Measurements from ENCODE around the gene TPM4.

DNA sequence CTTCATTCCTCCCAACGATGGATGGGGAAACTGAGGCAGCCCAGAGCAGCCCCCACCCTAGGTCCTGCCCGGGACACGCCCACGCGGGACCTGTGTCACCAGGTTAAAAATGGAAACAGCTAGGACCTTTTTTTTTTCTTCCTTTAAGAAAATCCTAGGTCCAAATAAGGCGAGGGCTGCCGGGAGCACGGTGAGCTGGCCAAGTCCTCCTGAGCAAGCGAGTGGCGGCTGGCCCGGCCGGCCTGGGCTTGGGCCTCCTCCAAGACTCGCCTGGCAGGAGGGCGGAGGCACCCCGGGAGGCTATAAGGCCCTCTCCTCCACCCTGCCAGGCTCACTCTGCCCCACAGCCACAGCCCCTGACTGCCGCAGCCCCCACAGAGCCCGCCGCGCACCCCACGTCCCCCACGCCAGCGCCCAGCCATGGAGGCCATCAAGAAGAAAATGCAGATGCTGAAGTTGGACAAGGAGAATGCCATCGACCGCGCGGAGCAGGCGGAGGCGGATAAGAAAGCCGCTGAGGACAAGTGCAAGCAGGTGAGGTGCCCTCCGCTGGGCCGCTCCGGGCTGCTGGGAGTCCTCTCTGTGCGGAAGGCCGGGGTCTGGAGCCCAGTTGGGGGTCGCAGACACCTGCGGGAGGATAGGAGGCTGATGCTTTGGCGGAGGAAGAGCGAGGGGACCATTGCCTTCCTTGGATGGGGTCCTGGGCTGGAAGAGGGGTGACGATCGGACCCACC lies 8.9 kb upstream of the TPM4 start:
- TF ChIP-seq, protein P1, sequence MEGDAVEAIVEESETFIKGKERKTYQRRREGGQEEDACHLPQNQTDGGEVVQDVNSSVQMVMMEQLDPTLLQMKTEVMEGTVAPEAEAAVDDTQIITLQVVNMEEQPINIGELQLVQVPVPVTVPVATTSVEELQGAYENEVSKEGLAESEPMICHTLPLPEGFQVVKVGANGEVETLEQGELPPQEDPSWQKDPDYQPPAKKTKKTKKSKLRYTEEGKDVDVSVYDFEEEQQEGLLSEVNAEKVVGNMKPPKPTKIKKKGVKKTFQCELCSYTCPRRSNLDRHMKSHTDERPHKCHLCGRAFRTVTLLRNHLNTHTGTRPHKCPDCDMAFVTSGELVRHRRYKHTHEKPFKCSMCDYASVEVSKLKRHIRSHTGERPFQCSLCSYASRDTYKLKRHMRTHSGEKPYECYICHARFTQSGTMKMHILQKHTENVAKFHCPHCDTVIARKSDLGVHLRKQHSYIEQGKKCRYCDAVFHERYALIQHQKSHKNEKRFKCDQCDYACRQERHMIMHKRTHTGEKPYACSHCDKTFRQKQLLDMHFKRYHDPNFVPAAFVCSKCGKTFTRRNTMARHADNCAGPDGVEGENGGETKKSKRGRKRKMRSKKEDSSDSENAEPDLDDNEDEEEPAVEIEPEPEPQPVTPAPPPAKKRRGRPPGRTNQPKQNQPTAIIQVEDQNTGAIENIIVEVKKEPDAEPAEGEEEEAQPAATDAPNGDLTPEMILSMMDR (IDR thresholded peaks at IDR 0.05; ENCODE audit: low read length): no peak
- no peak for TF ChIP-seq EZH2 (IDR thresholded peaks at IDR 0.05; ENCODE audit: borderline replicate concordance, low read length)

All from OCI-LY1 (cell line).